Astrocyte of the spinal cord (primary cell): ENCODE results near the gene CLCN6.

Experiments
- DNase-seq: peaks from one replicate; pipeline ENCODE4 v3.0.0; 2011; ENCODE audit warnings: low read depth, low spot score
- H3K4me3 ChIP-seq: 2 replicates; pipeline ENCODE4 v1.5.1; 2011; ENCODE audit warnings: low read depth, mild to moderate bottlenecking, low read length, moderate library complexity
- CTCF ChIP-seq: IDR thresholded peaks from 2 replicates; pipeline ENCODE4 v1.5.1; 2012; ENCODE audit warnings: low read depth, mild to moderate bottlenecking, low read length, inconsistent platforms
- in situ Hi-C: cut with HindIII; loops from 2 replicates; pipeline ENCODE4 v1.10.0; 2017; ENCODE audit warnings: low sequenced_read_pairs

Gene CLCN6

GRCh38 chr1:11770011-11770410 is 36.0 kb upstream of the CLCN6 start:
- in situ Hi-C loops, result no loop called here
- TF ChIP-seq CTCF, result no peak
- H3K4me3 ChIP-seq, result no peak overlapping the region
- no peak for DNase-seq

GRCh38 chr1:11771481-11772043 is 34.4 kb upstream of the CLCN6 start:
- no peak for TF ChIP-seq CTCF
- no peak overlapping the region for H3K4me3 ChIP-seq
- in situ Hi-C loops, result no loop called here
- DNase-seq, result no peak

- no peak for DNase-seq
- in situ Hi-C loops, result no loop called here
- no peak for TF ChIP-seq CTCF
- H3K4me3 ChIP-seq, result no peak overlapping the region
Measured at GRCh38 chr1:11772458-11772857, 33.5 kb upstream of the CLCN6 start.

- in situ Hi-C loops, result no loop called here
- DNase-seq, result no peak
- no peak for TF ChIP-seq CTCF
- H3K4me3 ChIP-seq, result no peak overlapping the region
Measured at GRCh38 chr1:11774753-11775152, 31.2 kb upstream of the CLCN6 start.

GRCh38 chr1:11777658-11778322 is 28.2 kb upstream of the CLCN6 start:
- TF ChIP-seq CTCF, result no peak
- no peak for DNase-seq
- H3K4me3 ChIP-seq, result no peak overlapping the region
- in situ Hi-C loops, result no loop called here

- in situ Hi-C loops, result no loop called here
- DNase-seq, result no peak
- no peak for TF ChIP-seq CTCF
- no peak overlapping the region for H3K4me3 ChIP-seq
Measured at GRCh38 chr1:11778336-11778735, 27.7 kb upstream of the CLCN6 start.
